ENCODE results near the gene MACO1.
"Not testable (repeated sequence)": the region's sequence is repeated elsewhere in the genome, so short reads cannot be mapped to it uniquely, and the experiment has no call there.

MACO1 gene

GRCh38 chr1:25430073-25430966, at the start of gene MACO1:
Gene MACO1, plus strand, starts transcription at chr1:25430897. Its CDS starts 202 bp downstream, at chr1:25431099.
- DNase-seq (ENCODE audit: low read depth in 2 of 2) = peak; percentile 93

- not testable (repeated sequence) for DNase-seq (ENCODE audit: low read depth in 2 of 2)
These were observed 48.2 kb upstream of the MACO1 start for GRCh38 chr1:25382543-25382942.

GRCh38 chr1:25383090-25383489, 47.6 kb upstream of the MACO1 start:
- not testable (repeated sequence) for DNase-seq (ENCODE audit: low read depth in 2 of 2)

GRCh38 chr1:25383875-25384274, 46.8 kb upstream of the MACO1 start:
- not testable (repeated sequence) for DNase-seq (ENCODE audit: low read depth in 2 of 2)

- DNase-seq (ENCODE audit: low read depth in 2 of 2) = not testable (repeated sequence)
These were observed 43.6 kb upstream of the MACO1 start for GRCh38 chr1:25387096-25387495.

- not testable (repeated sequence) for DNase-seq (ENCODE audit: low read depth in 2 of 2)
These were observed 42.0 kb upstream of the MACO1 start for GRCh38 chr1:25388691-25389090.

GRCh38 chr1:25389721-25390120, 41.0 kb upstream of the MACO1 start:
- DNase-seq (ENCODE audit: low read depth in 2 of 2) = not testable (repeated sequence)

- no peak for DNase-seq (ENCODE audit: low read depth in 2 of 2)
These were observed 37.9 kb upstream of the MACO1 start for GRCh38 chr1:25392841-25393240.

- DNase-seq (ENCODE audit: low read depth in 2 of 2) = not testable (repeated sequence)
These were observed 33.1 kb upstream of the MACO1 start for GRCh38 chr1:25397549-25397948.

- not testable (repeated sequence) for DNase-seq (ENCODE audit: low read depth in 2 of 2)
These were observed 32.6 kb upstream of the MACO1 start for GRCh38 chr1:25398079-25398478.

GRCh38 chr1:25402947-25403803, 27.5 kb upstream of the MACO1 start:
- not testable (repeated sequence) for DNase-seq (ENCODE audit: low read depth in 2 of 2)

GRCh38 chr1:25405731-25406305, 24.9 kb upstream of the MACO1 start:
- not testable (repeated sequence) for DNase-seq (ENCODE audit: low read depth in 2 of 2)

- not testable (repeated sequence) for DNase-seq (ENCODE audit: low read depth in 2 of 2)
These were observed 20.9 kb upstream of the MACO1 start for GRCh38 chr1:25409641-25410427.

GRCh38 chr1:25412872-25413623, 17.6 kb upstream of the MACO1 start:
- DNase-seq (ENCODE audit: low read depth in 2 of 2) = not testable (repeated sequence)

- not testable (repeated sequence) for DNase-seq (ENCODE audit: low read depth in 2 of 2)
These were observed 16.5 kb upstream of the MACO1 start for GRCh38 chr1:25414157-25414556.

- not testable (repeated sequence) for DNase-seq (ENCODE audit: low read depth in 2 of 2)
These were observed 16.1 kb upstream of the MACO1 start for GRCh38 chr1:25414578-25414977.

GRCh38 chr1:25417280-25417679, 13.4 kb upstream of the MACO1 start:
- DNase-seq (ENCODE audit: low read depth in 2 of 2) = not testable (repeated sequence)

GRCh38 chr1:25419339-25419738, 11.4 kb upstream of the MACO1 start:
- not testable (repeated sequence) for DNase-seq (ENCODE audit: low read depth in 2 of 2)

GRCh38 chr1:25420715-25421114, 10.0 kb upstream of the MACO1 start, which contains the start of gene RHCE:
Gene RHCE, minus strand, starts transcription at chr1:25420825. Its CDS starts 39 bp downstream, at chr1:25420786.
- not testable (repeated sequence) for DNase-seq (ENCODE audit: low read depth in 2 of 2)

- DNase-seq (ENCODE audit: low read depth in 2 of 2) = not testable (repeated sequence)
These were observed 7.5 kb upstream of the MACO1 start for GRCh38 chr1:25423206-25423605.

Data from stimulated activated CD8-positive, alpha-beta memory T cell treated with anti-CD3 and anti-CD28 coated beads, Interleukin-7, amount 100 ng/mL, for 4 hours (primary cell).